Hair follicular keratinocyte (primary cell): Measurements from ENCODE around the gene ZNF69. TPM values are rescaled to one million over a fixed set of nuclear protein-coding genes. Genes with fewer than 3 reads are reported as not detected.

Experiments used
- total RNA-seq: library from RNA; depleted of rRNA; stranded (reverse); fragments of >200 nt; gene quantifications from 2 replicates; pipeline ENCODE4 v1.2.3, GENCODE V29; 2015

Gene ZNF69
- total RNA-seq = 0.16 and 3.0 TPM in 2 replicates

GRCh38 chr19:11887611-11888531 is at the start of gene ZNF69:
Gene ZNF69 (plus strand): TSS chr19:11887782. CDS start chr19:11887924, 142 bp downstream.

DNA sequence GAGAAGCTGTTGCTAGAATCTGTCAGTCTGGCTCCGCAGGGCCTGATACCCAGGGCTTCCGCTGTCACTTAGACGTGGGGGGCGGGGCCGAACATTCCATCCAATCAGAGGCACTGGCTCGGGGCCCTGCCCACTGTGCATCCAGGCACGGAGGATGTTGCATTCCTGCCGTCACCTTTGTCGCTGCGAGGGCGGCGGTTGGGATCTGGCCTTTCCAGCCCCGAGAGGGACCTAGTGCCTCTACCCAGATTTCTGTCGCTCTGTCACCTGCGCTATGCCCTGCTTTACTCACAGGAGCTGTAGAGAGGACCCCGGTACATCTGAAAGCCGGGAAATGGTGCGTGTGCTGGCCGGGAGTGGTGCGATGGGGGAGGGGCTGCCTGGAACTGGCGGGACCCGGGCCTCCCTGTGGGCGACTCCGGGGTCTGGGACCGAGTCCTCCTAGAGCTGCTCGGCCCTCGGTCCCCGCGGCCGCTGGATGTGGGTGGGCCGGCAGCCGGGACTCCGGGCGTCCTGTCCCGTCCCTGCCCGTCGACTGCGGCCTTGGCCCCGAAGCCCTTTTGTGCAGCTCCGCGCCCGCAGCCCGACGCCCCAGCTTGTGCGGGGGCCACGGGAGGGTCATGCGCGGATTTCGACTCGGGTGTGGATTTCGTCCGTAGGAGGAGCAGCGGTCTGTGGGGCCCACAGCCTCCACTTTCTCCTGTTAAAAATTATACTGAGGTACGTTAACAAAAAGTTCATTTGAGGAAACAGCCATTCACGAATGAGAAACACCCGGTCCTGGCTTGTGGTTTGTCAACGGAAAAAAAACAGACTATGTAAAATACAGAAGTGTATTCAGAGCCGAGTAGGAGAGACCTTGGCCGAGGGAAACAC is 38.8 kb upstream of the ZNF69 start, which contains the start of gene ZNF439:
ZNF439 (plus strand) TSS at position 133 of the 876 bp plus-strand sequence; CDS start at position 275, 142 bp downstream.

DNA sequence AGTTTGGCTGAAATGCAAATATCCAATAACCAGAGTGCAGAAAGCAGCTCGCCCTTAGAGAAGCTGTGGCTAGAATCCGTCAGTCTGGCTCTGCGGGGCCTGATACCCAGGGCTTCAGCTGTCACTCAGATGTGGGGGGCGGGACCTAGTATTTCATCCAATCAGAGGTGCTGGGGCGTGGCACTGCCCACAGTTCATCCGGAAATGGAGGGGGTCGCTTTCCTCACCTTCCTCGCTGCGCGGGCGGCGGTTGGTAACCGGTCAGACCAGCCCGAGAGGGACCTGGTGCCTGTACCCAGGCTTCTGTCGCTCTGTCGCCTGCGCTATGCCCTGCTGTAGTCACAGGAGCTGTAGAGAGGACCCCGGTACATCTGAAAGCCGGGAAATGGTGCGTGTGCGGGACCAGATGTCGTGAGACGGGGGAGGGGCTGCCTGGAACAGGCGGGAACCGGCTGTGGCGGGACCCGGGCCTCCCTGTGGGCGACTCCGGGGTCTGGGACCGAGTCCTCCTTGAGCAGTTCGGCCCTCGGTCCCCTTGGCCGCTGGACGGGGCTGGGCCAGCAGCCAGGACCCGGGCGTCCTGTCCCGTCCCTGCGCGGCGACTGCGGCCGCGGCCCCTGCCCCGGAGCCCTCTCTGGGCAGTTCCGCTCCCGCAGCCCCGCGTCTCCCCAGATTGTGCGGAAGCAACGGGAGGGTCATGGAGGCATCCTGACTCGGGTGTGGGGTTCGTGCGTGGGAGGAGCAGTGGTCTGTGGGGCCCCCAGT is 37.5 kb downstream of the ZNF69 start, which contains the start of gene ZNF700:
ZNF700 (plus strand) TSS at position 222 of the 765 bp plus-strand sequence; CDS start at position 326, 104 bp downstream.

Other genes starting within 250 kb of the ZNF69 start
- 3.0 and 5.2 TPM in 2 replicates for gene ZNF823, start 148.8 kb upstream of the ZNF69 start, total RNA-seq
- 1.3 and 1.9 TPM in 2 replicates for gene ZNF441, start 120.8 kb upstream of the ZNF69 start, total RNA-seq
- 0.11 and 0.23 TPM in 2 replicates for gene ZNF491, start 89.3 kb upstream of the ZNF69 start, total RNA-seq
- 5.9 and 7.6 TPM in 2 replicates for gene ZNF440, start 73.5 kb upstream of the ZNF69 start, total RNA-seq
- 0.16 and 0.19 TPM in 2 replicates for gene ZNF439, start 39.1 kb upstream of the ZNF69 start, total RNA-seq
- gene ZNF700, start 37.3 kb downstream of the ZNF69 start, total RNA-seq = 3.2 and 5.9 TPM in 2 replicates
- 0.61 and 0.78 TPM in 2 replicates for gene ZNF763, start 77.3 kb downstream of the ZNF69 start, total RNA-seq
- 0.99 and 2.1 TPM in 2 replicates for gene ZNF433, start 147.9 kb downstream of the ZNF69 start, total RNA-seq
- 0.30 TPM in 1 of 2 replicates, not detected in the other for gene ZNF878, start 165.2 kb downstream of the ZNF69 start, total RNA-seq
- gene ZNF844, start 176.9 kb downstream of the ZNF69 start, total RNA-seq = 0.30 and 0.78 TPM in 2 replicates